ENCODE data around the gene OLFM3. TPM values are rescaled to one million over a fixed set of nuclear protein-coding genes. Genes with fewer than 3 reads are reported as not detected.

The OLFM3 gene
- total and polyA plus RNA-seq, 4 donors: not detected

- Histone ChIP-seq H3K4me1 (ENCODE audit: control insufficient read depth in 4 of 4, insufficient read depth in 4 of 4, low read length in 3 of 4) (no peaks in the 10 kb centered on the region), H3K27me3 (ENCODE audit: control insufficient read depth in 4 of 4, insufficient read depth in 4 of 4, low read length in 3 of 4) (no peaks in the 10 kb centered on the region), H3K9me3 (ENCODE audit: control insufficient read depth in 4 of 4, low read length in 3 of 4) (no peaks in the 10 kb centered on the region), H3K36me3 (ENCODE audit: control insufficient read depth in 4 of 4, insufficient read depth in 3 of 4, low read depth in 1 of 4, low read length in 3 of 4) (no peaks in the 10 kb centered on the region), H3K27ac (ENCODE audit: low read depth in 1 of 2, low read length in 2 of 2) (no peak overlapping the region), H3K9ac (ENCODE audit: low read depth in 1 of 2, low read length in 2 of 2) (no peak overlapping the region), H3K4me3 (ENCODE audit: low read depth in 1 of 3, low read length in 3 of 3) (no peak overlapping the region)
- no peak for DNase-seq (ENCODE audit: low spot score)
- WGBS: 59% methylated on average over 4 of the region's 4 CpGs
- TF ChIP-seq REST (IDR thresholded peaks at IDR 0.05): no peak
- no peak for TF ChIP-seq RAD21 (IDR thresholded peaks at IDR 0.05)
- TF ChIP-seq ATF3 (IDR thresholded peaks at IDR 0.05): no peak
- TF ChIP-seq MAX (IDR thresholded peaks at IDR 0.05): no peak
- TF ChIP-seq HNF4G (IDR thresholded peaks at IDR 0.05): no peak
- TF ChIP-seq EGR1 (IDR thresholded peaks at IDR 0.05; ENCODE audit: low read depth in 2 of 2): no peak
These were observed 28.9 kb downstream of the OLFM3 start for GRCh38 chr1:101967871-101968270.

GRCh38 chr1:101965341-101965740, 31.4 kb downstream of the OLFM3 start:
- H3K9me3 ChIP-seq (ENCODE audit: control insufficient read depth in 4 of 4, low read length in 3 of 4): no peaks in the 10 kb centered on the region
- no peaks in the 10 kb centered on the region for H3K27me3 ChIP-seq (ENCODE audit: control insufficient read depth in 4 of 4, insufficient read depth in 4 of 4, low read length in 3 of 4)
- H3K9ac ChIP-seq (ENCODE audit: low read depth in 1 of 2, low read length in 2 of 2): no peak overlapping the region
- TF ChIP-seq YY1 (IDR thresholded peaks at IDR 0.05): no peak
- TF ChIP-seq JUND (IDR thresholded peaks at IDR 0.05): no peak
- TF ChIP-seq TAF1 (conservative IDR thresholded peaks at IDR 0.05): no peak
- H3K4me3 ChIP-seq (ENCODE audit: low read depth in 1 of 3, low read length in 3 of 3): no peak overlapping the region
- no peak for DNase-seq (ENCODE audit: low spot score)
- H3K4me1 ChIP-seq (ENCODE audit: control insufficient read depth in 4 of 4, insufficient read depth in 4 of 4, low read length in 3 of 4): no peaks in the 10 kb centered on the region
- 58% methylated on average over 2 of the region's 2 CpGs for WGBS
- no peak overlapping the region for H3K27ac ChIP-seq (ENCODE audit: low read depth in 1 of 2, low read length in 2 of 2)
- no peaks in the 10 kb centered on the region for H3K36me3 ChIP-seq (ENCODE audit: control insufficient read depth in 4 of 4, insufficient read depth in 3 of 4, low read depth in 1 of 4, low read length in 3 of 4)

- 0% methylated on average over 1 of the region's 1 CpG for WGBS
- no peak for DNase-seq (ENCODE audit: low spot score)
- Histone ChIP-seq H3K9me3 (ENCODE audit: control insufficient read depth in 4 of 4, low read length in 3 of 4) (no peaks in the 10 kb centered on the region), H3K27me3 (ENCODE audit: control insufficient read depth in 4 of 4, insufficient read depth in 4 of 4, low read length in 3 of 4) (no peaks in the 10 kb centered on the region), H3K27ac (ENCODE audit: low read depth in 1 of 2, low read length in 2 of 2) (no peak overlapping the region), H3K36me3 (ENCODE audit: control insufficient read depth in 4 of 4, insufficient read depth in 3 of 4, low read depth in 1 of 4, low read length in 3 of 4) (no peaks in the 10 kb centered on the region), H3K4me1 (ENCODE audit: control insufficient read depth in 4 of 4, insufficient read depth in 4 of 4, low read length in 3 of 4) (no peaks in the 10 kb centered on the region), H3K9ac (ENCODE audit: low read depth in 1 of 2, low read length in 2 of 2) (no peak overlapping the region), H3K4me3 (ENCODE audit: low read depth in 1 of 3, low read length in 3 of 3) (no peak overlapping the region)
- TF ChIP-seq CTCF (IDR thresholded peaks at IDR 0.05; ENCODE audit: low read depth, low read length, missing input control): no peak
- no peak for TF ChIP-seq ZBTB33 (IDR thresholded peaks at IDR 0.05)
- TF ChIP-seq GABPA (IDR thresholded peaks at IDR 0.05 in 1 of 2, conservative IDR thresholded peaks at IDR 0.05 in 1 of 2): no peak
- no peak for TF ChIP-seq ATF3 (IDR thresholded peaks at IDR 0.05)
- no peak for TF ChIP-seq FOXA2 (IDR thresholded peaks at IDR 0.05)
- no peak for TF ChIP-seq MAX (IDR thresholded peaks at IDR 0.05)
- no peak for TF ChIP-seq REST (IDR thresholded peaks at IDR 0.05)
- TF ChIP-seq EGR1 (IDR thresholded peaks at IDR 0.05; ENCODE audit: low read depth in 2 of 2): no peak
- no peak for TF ChIP-seq JUND (IDR thresholded peaks at IDR 0.05)
- TF ChIP-seq TAF1 (conservative IDR thresholded peaks at IDR 0.05): no peak
- TF ChIP-seq RAD21 (IDR thresholded peaks at IDR 0.05): no peak
- no peak for TF ChIP-seq YY1 (IDR thresholded peaks at IDR 0.05)
- no peak for TF ChIP-seq HNF4G (IDR thresholded peaks at IDR 0.05)
- no peak for TF ChIP-seq HNF4A (conservative IDR thresholded peaks at IDR 0.05)
These were observed 32.0 kb downstream of the OLFM3 start for GRCh38 chr1:101964708-101965107.

Data from liver (tissue), 9 donors.